HG03558 (cell line): ENCODE measurements around the gene MGAM2.
"Not testable (repeated sequence)": the region's sequence is repeated elsewhere in the genome, so short reads cannot be mapped to it uniquely, and the experiment has no call there.

Source experiments
- ATAC-seq: cut with Tn5 transposase; IDR thresholded peaks from one replicate; pipeline ENCODE4 v1.9.1; 2021; ENCODE audit warnings: moderate number of reproducible peaks; ENCODE audit not compliant: unreplicated experiment; ENCODE audit errors: extremely low read depth

MGAM2 gene

DNA sequence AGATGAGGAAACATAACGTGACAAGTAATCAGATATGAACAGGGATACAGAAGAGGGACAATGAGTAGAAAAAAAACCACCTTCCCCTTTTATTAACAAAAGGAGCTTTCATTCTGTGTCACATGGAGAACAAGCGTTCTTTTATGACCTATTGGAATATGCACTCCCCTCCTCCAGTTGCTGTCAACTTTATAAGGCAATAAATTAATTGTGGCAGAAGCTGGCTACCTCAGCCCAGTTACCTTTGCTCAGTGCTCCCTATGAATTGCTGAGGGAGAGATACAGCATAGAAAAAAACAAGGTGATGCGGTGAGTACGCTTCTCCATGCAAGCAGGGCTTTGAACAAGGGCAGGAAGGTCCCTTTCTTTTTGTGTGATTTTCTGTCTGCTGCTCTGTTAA, at the start of gene MGAM2:
Gene MGAM2 (plus strand): TSS at position 220 of the 400 bp plus-strand sequence. CDS start 5,156 bp downstream, outside the sequence.
- ATAC-seq, result no peak

DNA sequence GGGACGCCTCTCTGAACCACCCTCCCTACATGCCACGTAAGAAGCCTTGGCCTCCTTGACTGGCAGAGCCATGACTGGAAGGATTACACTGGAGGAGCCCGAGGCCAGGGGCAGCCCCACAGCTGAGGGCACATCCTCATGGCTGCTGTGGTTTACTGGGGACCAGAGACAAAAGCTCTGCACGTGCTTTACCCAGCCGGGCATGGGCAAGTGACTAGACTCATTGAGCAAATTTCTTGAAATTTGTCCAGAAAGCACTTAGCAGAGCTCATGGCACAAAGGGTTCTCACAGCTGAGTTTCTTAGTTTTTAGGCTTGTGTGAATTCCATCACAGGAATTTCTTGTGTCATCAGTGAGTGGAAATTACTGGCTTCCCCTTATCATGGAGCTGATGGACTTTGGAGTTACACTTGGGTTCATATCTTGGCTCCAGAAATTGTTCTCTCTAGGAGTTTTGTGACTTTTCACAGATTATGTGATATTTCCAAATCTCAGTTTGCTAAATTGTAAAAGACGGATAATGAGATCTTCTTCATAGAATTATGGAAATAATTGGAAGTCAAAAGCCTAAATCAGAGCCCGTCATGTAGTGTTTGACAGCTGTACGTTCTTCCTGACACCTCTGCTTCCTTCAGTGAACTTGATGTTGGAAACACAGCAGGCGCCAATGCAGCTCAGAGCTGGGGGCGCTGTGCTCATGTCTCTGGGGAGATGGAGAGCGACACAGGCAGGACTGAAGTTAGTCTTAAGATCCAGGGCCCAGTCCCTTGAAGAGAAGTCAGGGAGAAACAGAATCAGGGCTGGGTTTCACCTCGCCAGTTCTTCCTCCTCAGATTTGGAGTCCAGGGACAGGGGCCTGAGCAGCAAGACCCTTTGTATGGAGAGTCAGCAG, 47.7 kb upstream of the MGAM2 start:
- no peak for ATAC-seq

DNA sequence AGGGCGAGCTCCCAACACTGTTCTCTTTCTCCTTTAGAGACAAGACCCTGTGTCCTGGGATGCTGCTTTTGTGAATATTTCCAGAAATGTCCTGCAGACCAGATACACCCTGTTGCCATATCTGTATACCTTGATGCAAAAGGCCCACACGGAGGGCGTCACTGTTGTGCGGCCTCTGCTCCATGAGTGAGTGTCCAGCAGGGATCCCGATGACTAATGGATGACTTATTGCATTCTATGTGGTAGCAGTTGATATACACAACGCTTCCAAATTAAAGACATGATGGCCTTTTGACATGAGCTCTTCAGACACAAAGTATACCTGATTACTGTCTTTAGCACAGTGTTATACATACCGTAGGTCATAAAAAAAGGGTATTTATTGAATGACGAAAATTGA, 45.0 kb upstream of the MGAM2 start:
- no peak for ATAC-seq

DNA sequence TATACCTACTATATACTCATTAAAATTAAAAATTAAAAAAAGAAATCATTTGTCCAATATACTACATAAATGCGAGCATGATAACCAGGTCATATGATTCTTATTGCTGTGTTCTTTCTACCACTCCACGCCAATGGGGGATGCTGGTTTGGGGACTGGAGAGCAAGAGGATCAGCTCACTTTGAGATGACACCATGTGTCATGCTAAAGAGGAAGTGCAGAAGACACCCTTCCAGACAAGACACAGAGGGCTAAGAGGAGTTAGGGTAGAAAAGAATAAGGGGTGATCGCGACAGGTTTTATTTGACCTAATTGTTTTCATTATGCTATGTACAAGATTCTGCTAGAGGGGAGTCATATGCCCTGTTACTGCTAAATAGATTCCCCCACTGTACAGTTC, 33.8 kb upstream of the MGAM2 start:
- no peak for ATAC-seq

DNA sequence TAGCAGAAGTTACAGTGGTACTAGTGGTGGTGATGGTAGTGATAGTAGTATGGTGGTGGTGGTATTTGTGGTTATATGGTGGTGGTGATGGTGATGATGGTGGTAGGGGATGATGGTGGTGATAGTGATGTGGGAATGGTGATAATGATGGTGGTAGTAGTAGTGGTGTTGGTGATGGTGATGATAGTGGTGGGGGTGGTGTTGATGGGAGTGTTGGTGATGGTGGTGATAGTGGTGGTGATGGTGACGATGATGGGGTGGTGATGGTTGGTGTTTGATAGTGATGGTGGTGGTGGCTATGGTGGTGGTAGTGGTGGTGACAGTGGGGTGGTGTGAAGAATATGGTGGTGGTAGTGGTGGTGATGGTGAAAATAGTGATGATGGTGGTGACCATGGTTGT, 27.9 kb upstream of the MGAM2 start:
- no peak for ATAC-seq

DNA sequence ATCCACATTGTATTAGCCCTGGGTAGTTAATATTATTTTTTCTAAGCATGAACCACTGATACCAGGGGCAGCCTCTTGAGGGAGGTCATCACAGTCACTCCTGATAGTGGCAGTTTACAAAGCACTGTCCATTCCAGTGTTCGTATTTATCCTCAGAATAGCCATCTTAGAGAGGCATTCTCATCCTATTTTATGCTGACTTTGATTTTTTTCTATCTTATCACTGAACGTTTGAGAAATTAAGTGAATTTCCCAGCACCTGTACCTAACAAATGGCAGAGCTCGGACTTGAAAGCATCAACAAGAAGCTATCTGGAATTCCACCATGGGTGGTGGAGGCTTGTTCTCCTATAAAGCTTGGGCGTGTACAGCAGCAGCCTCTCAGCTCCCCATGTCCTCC, 26.1 kb upstream of the MGAM2 start:
- no peak for ATAC-seq

DNA sequence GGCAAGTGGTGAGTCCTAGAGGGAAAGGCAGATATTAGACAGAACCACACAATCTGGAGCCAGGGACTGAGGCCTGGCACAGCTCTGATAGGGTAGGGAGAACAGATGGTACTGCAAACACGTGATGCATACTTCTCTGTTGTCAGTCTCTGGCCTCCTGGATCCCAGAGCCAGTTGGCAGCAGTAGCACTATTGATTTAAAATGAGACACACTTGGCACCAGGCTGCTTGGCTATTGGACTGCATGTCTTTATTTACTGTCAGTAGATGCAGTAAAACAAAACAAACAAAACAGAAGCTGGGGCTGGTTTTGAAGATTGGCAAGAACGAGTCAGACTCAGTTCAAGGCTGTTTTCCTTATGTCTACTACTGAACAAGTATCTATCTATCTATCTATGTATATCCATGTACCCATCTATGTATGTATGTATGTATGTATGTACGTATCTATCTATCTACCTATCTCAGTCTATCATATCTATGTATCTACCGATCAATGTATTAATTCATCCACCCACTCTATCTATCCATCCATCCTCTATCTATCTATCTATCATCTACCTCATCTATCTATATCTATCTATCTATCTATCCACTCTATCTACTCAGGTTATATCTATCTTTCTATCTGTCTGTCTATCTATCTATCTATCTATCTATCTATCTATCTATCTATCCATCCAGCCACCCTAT, 23.4 kb upstream of the MGAM2 start:
- ATAC-seq, result no peak

DNA sequence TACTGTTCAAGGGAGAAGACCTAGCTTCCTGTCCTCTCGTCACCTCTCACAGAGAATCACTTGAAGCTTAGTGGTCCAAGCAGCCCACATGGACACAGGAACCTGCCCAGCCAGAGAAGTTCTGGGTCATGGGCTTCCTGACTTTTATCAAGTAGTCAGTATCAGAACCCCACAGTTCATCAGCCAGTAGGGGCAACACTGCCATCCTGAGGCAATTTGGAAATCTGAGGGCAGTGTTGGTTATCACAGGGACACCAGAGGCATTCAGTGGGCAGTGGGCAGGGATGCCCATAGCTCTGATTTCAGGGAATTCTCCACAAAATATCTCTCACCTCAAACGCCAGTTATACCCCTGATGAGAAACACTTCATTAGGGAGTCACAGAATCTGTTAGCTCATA, 22.5 kb upstream of the MGAM2 start:
- ATAC-seq, result no peak

DNA sequence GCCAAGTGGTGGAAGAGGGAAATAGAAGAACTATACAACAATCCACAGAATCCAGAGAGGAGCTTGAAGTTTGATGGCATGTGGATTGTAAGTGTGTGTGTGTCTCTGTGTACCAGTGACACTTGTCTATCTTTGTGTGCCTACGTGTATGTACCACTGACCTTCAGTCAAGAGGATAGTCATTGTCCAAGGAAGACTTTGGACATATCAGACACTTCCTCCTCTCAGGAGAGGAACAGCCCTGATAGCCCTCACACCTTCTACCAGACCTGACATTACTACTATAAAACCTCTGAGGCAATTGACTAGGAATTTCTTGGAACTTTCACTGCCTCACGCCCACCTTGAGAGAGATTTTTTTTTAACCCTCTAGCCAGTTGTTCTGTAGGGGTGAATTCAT, 19.6 kb upstream of the MGAM2 start:
- ATAC-seq, result no peak

DNA sequence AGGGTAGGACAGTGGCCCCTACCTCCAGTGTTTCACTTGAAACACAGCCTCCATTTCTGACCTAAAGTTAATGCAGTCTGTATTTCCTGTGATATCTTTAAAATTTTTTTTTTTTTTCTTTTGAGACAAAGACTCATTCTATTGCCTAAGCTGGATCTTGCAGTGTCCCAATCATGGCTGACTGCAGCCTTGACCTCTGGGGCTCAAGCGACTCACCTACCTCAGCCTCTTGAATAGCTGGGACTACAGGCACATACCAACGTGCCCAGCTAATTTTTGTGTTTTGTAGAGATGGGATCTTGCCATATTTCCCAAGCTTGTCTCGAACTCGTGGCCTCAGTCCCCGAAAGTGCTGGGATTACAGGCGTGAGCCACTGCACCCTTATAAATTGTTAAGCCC, 16.7 kb upstream of the MGAM2 start:
- ATAC-seq, result no peak

DNA sequence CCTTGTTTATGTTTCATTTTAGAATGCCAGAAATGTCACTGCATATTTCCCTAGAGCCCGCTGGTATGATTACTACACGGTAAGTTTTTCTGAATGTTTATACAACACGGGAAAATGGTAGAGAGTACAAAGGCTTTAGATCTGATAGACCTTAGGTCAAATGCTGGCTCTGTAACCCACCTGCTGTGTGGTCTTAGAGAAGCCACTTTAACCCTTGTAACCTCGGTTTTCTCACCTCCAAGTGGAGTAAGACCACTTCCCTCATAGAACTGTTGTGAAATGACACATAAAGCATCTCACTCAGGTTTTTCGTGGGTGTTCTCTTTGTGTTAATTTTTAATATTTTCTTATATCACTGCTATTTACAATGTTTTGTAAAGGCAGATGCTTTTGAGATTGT, 13.9 kb upstream of the MGAM2 start:
- no peak for ATAC-seq

DNA sequence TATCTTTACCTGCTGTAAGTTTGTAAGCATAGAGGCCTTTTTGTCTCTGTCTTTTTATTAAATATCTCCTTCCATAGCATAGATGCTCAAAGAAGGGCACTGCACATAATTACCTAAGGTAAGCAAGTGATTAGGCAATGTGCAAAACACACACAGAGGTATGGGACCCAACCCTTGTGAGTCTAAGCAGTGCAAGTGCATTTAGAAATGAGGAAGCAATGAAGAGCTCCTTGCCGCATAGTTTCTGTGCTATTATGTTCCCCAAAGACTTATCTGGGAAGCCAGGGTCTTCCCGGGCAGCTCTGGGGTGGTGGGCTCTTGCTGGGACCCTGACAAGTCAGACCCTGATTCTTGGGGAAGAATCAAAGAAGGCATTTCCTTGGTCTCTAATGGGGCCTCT, 13.5 kb upstream of the MGAM2 start:
- no peak for ATAC-seq

DNA sequence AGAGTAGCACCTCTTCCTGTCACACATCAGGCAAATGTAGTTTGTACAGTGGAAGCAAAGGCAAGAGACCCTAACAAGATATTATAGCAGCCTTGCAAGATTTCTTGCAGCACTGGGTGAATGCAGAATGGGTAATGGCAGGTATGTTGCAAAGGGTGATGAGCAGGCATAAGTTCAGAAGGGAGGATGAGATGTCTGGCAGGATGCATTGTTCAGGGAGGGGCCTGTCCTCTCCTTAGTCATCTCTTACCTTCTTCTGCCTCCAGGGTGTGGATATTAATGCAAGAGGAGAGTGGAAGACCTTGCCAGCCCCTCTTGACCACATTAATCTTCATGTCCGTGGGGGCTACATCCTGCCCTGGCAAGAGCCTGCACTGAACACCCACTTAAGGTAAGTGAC, 12.2 kb upstream of the MGAM2 start:
- not testable (repeated sequence) for ATAC-seq

DNA sequence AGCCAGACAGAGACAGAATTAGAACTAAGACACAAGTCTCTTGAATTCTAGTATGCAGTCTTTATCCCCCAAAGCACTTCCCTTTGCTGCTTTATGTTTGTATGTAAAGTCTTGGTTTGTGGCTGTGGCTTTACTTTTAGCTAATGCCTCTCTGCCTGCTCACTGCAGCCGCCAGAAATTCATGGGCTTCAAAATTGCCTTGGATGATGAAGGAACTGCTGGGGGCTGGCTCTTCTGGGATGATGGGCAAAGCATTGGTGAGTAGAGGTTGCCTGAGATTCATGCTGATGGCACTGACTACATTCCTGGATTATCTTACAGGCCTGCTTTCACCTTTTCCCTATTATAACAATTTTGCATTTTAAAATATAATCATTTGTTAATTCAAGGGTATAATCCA, 10.9 kb upstream of the MGAM2 start:
- ATAC-seq, result no peak

DNA sequence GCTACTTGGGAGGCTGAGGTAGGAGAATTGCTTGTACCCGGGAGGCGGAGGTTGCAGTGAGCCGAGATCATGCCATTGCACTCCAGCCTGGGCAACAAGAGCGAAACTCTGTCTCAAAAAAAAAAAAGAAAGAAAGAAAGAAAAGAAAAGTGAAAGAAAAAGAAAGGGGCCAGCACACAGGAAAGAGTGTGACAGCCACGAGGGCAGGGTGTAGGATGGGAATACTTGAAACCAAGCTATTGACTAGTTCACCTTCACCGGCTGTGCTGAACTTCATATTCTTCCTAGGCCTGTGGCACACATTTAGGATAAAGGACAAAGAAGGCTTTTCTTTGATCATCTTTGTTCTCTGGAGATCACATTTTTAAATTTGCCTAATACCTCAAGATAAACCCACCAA, 9.7 kb upstream of the MGAM2 start:
- not testable (repeated sequence) for ATAC-seq

DNA sequence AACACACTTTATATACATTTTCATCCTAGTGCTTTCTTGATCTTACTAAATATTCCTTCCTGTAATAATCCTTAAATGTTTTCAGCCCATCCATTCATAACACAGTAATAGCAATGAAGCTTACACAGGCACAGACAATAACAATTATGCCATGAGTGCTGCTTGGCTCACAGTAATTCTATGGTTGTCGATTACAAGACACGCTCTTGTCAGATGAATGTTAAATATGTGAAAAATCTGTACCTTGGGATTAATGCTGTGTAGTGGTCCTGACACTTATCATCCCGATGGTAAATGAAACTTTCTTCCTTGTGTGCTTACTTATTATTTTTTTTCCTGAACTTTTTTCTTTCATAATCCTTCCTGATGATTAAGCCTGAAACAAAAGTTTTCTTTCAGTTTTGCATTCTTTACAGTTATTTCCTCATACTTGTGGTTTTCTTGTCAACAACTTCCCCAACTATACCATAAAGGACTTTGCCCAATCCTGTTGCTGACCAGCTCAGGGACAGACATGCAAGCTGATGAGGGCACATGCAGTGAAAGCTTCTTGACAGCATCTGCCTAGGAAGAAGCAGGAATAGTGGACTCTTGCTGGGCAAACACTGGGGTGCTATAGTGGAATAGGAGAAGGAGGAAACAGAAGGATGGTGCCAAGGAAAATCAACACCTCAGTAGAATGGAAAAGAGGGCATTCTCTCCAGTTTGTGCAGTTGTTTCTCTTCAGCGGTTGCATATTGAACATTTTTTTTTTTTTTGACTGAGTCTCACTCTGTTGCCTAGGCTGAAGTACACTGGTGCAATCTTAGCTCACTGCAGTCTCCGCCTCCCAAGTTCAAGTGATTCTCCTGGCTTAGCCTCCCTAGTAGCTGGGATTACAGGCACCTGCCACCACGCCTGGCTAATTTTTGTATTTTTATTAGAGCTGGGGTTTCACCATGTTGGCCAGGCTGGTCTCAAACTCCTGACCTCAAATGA, 6.7 kb upstream of the MGAM2 start:
- no peak for ATAC-seq

DNA sequence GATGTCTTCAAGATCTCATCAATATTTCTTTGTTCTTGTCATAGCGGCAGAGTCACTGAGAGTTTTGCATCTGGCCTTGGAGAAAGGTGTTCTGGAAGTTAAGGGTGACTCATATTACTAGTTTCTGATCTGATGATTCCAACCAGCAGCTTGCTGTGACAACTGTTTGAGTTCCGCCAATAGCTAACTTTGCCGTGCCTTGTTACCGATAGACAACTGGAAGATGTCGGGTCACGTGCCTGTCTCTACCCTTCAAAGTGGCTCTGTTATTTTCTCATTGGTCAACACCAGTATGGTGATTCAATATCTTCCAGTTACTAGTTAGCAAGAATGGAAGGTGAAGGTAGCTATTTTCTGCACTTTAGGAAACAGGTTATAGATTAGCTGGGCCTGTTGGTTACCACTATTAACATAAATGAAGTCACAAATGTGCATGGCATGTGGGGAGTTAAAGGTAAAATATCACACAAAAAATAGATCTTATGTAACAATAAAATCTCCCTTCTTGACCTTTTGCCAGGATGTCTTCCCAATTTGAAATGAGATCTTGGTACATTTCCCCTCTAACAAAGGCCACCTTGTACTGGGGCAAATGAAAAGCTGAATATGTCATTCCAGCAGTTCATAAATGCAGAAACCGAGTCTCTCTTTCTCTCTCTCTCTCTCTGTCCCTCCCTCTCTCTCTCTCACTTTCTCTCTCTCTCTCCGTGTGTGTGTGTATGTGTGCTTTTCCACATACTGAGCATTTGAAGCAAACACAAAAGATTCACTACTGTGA, 2.6 kb upstream of the MGAM2 start:
- ATAC-seq, result no peak

DNA sequence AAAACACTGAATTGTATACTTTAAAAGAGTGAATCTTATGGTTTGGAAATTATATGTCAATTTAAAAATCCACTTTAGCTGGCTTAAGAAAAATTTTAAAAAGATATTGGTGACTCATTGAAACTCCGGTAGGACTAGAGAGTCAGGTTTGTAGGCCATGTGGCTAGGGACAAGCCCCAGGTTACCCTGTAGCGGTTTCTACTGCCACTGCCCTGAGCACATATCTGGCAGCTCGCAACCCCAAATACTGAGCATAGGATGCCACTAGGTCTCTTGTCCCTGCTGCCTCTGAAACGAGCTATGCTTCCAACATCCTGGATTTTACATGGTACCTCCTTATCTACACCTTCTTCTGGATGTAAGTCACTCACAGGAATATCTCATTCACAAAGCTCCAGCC, 1.4 kb upstream of the MGAM2 start:
- no peak for ATAC-seq

DNA sequence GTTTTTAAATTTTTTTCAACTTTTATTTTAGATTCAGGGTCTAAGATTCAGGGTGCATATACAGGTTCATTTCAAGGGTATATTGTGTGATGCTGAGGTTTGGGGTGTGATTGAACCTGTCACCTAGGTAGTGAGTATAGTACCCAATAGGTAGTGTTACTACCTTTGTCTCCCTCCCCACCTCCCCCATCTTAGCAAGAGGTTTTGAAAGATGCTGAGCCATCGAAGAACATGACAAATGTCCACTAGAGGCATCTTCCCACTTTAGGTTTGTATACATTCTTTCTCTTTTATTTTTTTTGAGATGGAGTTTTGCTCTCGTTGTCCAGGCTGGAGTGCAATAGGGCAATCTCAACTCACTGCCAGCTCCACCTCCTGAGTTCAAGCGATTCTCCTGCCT, 880 bp upstream of the MGAM2 start:
- ATAC-seq, result no peak

DNA sequence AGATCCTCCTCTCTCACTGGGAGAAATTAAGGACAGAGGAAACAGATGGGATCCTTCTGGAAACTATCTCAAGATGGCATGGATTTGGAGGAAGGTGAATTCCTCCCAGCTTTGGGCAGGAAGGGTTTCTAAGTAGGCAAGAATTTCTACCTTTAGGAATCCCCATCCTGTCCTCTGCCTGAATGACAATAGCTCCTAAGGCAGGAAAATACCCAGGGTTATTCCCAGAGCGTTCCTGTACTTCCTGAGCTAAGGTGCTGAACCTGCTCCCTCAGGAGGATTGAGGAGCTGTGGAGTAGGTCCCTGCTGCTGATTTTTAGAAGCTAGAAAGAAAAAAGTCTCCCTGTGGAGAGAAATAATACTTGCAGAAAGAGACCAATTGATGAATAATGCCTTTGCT, 568 bp downstream of the MGAM2 start:
- ATAC-seq, result no peak
